Immature natural killer cell (primary cell): ENCODE data around the gene BTBD9. TPM values are rescaled to one million over a fixed set of nuclear protein-coding genes. Genes with fewer than 3 reads are reported as not detected.

Source experiments
- DNase-seq, 3 donors: peaks; one replicate each; pipeline ENCODE4 v3.0.0; 2022; ENCODE audit warnings: mixed read lengths in 1 of 3
- H3K27ac Mint-ChIP-seq, 6 donors: one replicate each; pipeline ENCODE4 v1.8.0; 2020; ENCODE audit warnings: mixed read lengths in 6 of 6, mild to moderate bottlenecking in 5 of 6, inconsistent platforms in 4 of 6, moderate library complexity in 3 of 6
- H3K27me3 Mint-ChIP-seq, 3 donors: one replicate each; pipeline ENCODE4 v1.8.0; 2020 to 2021; ENCODE audit warnings: low read depth in 3 of 3, mild to moderate bottlenecking in 3 of 3, mixed read lengths in 3 of 3, moderate library complexity in 3 of 3, inconsistent platforms in 1 of 3
- H3K36me3 Mint-ChIP-seq, 3 donors: one replicate each; pipeline ENCODE4 v1.8.0; 2020; ENCODE audit warnings: mixed read lengths in 3 of 3, inconsistent platforms in 2 of 3, mild to moderate bottlenecking in 2 of 3
- H3K4me1 Mint-ChIP-seq, 2 donors: one replicate each; pipeline ENCODE4 v1.8.0; 2020; ENCODE audit warnings: inconsistent platforms in 2 of 2, mild to moderate bottlenecking in 2 of 2, mixed read lengths in 2 of 2, moderate library complexity in 1 of 2
- H3K4me3 Mint-ChIP-seq, 5 donors: one replicate each; pipeline ENCODE4 v1.8.0; 2020; ENCODE audit warnings: mild to moderate bottlenecking in 5 of 5, mixed read lengths in 5 of 5, inconsistent platforms in 3 of 5, moderate library complexity in 3 of 5
- H3K9me3 Mint-ChIP-seq, 6 donors: one replicate each; pipeline ENCODE4 v1.8.0; 2020; ENCODE audit warnings: mild to moderate bottlenecking in 6 of 6, mixed read lengths in 6 of 6, inconsistent platforms in 4 of 6, moderate library complexity in 3 of 6
- polyA plus RNA-seq, 3 donors: library from polyadenylated mRNA; unstranded; fragments of 300-500 nt; fragmentation: Illumina TruSeq; gene quantifications; one replicate each; pipeline ENCODE4 v1.2.3, GENCODE V29; 2021

Gene BTBD9
- polyA plus RNA-seq, 3 donors from 2014 or later = 5.3 to 12.3 (median 10.9) TPM

DNA sequence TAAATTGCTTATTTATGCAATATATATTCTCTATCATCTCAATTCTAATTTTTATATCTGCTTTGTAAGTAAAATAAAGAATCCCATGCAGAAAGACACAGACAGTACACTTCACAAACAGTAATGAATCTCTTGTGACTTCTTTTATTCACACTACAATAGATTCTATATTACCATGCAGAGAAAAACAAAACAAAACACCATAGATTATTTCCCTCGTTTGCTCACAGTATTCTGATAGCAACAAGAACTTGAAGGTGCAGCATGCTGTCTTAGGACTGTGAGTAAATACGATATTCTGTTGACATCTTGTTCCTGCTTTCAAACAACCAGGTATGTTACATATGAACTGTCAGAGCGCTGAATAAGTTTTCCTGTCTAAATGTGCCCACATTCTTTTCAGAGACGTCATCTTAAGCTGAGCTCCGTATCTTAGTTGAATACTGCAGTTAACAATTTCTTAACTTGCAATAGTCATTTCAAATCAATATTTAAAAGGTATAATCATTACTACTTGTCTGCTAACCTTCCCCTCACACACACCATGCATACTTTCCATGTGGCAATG lies 140.1 kb downstream of the BTBD9 start:
- peaks cover 19 to 23% of the 10 kb centered on the region in 2 donors for H3K4me1 Mint-ChIP-seq
- no peaks in the 10 kb centered on the region for H3K27me3 Mint-ChIP-seq
- H3K36me3 Mint-ChIP-seq = no peaks in the 10 kb centered on the region
- no peaks in the 10 kb centered on the region for H3K9me3 Mint-ChIP-seq
- DNase-seq = no peak
- no peak overlapping the region for H3K4me3 Mint-ChIP-seq
- H3K27ac Mint-ChIP-seq = no peak overlapping the region

DNA sequence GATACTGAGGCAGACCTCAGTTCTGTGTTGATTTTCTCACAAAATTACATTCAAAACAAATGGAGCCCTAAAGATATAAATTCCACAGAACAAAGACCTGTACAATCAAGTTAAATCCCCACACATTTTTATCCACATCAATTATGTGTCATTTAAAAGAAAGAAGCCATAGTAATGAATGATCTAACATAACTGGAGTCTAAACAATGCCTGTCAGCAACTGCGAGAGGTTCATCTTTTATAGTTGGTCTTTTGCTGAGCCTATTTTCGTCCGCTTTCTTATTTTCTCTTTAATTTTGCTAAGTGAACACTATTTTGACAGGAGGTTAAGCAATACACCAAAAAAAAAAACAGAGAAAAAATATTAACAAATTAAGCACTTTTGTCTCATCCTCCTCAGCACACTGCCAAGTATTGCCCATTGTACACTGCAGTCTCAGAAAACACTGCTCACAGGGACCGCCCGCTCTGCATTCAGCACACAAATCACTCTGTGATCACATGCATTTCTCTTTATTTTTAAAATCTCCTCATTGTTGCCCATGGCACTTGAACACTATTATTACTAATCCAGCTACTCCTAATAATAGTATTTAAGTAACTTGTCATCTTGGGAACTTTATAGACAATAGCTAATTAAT lies 140.8 kb downstream of the BTBD9 start:
- Mint-ChIP-seq H3K4me3 (no peak overlapping the region), H3K9me3 (no peaks in the 10 kb centered on the region), H3K4me1 (peaks cover 19 to 23% of the 10 kb centered on the region in 2 donors), H3K36me3 (no peaks in the 10 kb centered on the region), H3K27ac (peak overlapping the region in 1 of 6 donors; percentile 9), H3K27me3 (no peaks in the 10 kb centered on the region)
- no peak for DNase-seq

DNA sequence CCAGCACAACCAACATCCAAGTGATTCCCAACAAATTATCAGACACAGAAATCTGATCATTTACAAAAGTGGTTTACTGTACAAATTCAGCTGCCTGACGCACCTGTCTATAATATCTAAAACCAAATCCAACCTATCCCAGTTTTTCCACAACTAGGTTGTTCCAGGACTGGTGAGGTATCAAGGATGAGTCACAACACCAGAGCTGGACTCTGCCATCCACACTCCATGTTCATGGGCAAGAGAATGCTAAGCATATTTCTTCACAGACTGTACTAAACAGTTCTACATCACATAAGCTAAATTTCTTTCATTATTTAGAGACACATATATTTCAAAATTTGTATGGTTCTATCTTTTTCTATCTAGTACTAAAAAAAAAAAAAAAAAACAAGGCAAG lies 141.6 kb downstream of the BTBD9 start:
- H3K27ac Mint-ChIP-seq = no peak overlapping the region
- H3K36me3 Mint-ChIP-seq = no peaks in the 10 kb centered on the region
- H3K27me3 Mint-ChIP-seq = no peaks in the 10 kb centered on the region
- DNase-seq = no peak
- no peaks in the 10 kb centered on the region for H3K9me3 Mint-ChIP-seq
- H3K4me3 Mint-ChIP-seq = no peak overlapping the region
- H3K4me1 Mint-ChIP-seq = peaks cover 19 to 23% of the 10 kb centered on the region in 2 donors

DNA sequence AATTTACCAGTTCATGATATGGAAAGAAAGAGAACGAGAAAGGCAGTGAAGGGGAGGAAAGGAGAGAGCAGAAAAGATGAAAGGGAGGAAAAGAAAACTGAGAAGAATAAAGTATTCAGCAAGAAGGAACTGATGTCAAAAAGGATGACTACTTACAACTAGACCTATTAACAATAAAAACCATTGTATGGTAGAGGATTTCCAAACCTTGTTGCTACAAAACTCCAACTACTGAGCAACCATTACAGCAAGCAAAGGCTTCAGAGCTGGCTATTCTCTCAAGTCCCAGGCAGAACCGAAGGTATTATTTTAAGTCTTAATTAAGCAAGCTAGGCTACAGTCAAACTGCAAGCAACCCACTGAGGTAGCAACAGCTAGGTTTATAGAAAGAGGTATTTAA lies 142.2 kb downstream of the BTBD9 start:
- no peak overlapping the region for H3K4me3 Mint-ChIP-seq
- H3K36me3 Mint-ChIP-seq = no peaks in the 10 kb centered on the region
- H3K9me3 Mint-ChIP-seq = no peaks in the 10 kb centered on the region
- H3K27me3 Mint-ChIP-seq = no peaks in the 10 kb centered on the region
- H3K4me1 Mint-ChIP-seq = peaks cover 19 to 23% of the 10 kb centered on the region in 2 donors
- no peak for DNase-seq
- peak overlapping the region in 3 of 6 donors; percentile 15 to 34 (median 26) for H3K27ac Mint-ChIP-seq

DNA sequence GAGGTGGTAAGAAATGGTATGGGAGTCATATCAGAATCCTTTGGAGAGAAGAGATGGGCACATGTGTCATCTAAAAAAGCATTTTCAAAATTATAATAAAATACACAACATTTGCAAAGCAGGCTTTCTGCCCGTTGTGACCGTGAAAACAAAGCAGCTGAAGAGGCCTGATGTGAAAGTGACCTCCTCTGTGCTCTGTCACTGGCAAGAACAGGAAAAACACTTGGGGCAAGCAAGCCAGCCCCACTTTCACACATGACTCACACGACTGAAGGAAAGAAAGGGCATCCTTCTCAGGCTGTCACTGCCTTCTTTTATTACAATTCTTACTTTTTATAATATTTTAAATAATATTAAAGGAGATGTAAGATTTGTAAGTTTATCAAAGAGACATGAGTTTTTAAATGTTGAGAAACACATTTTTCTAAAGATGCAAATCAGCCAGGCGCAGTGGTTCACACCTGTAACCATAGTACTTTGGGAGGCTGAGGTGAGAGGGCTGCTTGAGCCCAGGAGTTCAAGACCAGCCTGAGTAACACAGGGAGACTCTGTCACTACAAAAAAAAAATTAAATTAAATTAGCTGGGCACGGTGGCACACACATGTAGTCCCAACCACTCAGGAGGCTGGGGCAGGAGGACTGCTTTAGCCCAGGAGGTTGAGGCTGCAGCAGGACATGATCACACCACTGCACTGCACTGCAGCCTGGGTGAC lies 143.7 kb downstream of the BTBD9 start:
- H3K4me1 Mint-ChIP-seq = peaks cover 19 to 23% of the 10 kb centered on the region in 2 donors
- no peaks in the 10 kb centered on the region for H3K9me3 Mint-ChIP-seq
- no peaks in the 10 kb centered on the region for H3K27me3 Mint-ChIP-seq
- H3K36me3 Mint-ChIP-seq = no peaks in the 10 kb centered on the region
- DNase-seq = peak; percentile 15 to 30 (median 19)
- peak overlapping the region in 4 of 6 donors; percentile 18 to 75 (median 44) for H3K27ac Mint-ChIP-seq
- H3K4me3 Mint-ChIP-seq = peak overlapping the region in 3 of 5 donors; percentile 20 to 36 (median 26)

DNA sequence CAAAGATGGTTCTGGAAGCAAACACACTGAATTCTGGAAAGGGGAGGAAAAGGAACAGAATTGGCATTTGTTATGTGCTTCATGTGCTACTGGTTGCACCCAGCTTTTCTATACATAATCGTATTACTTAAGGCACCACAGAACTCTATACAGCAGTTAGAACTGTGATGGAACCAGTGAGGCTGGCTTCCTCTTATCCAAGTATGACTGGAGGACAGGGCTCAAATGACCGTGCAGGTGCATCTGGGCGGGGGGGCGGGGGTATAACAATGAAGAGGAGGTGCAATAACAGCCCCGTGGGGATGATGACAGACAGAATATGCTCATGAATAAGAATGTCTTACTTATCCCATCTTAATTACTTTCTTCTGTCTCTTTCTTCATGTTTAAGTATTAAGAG lies 144.2 kb downstream of the BTBD9 start:
- no peak for DNase-seq
- no peaks in the 10 kb centered on the region for H3K9me3 Mint-ChIP-seq
- peak overlapping the region in 5 of 6 donors; percentile 18 to 75 (median 39) for H3K27ac Mint-ChIP-seq

DNA sequence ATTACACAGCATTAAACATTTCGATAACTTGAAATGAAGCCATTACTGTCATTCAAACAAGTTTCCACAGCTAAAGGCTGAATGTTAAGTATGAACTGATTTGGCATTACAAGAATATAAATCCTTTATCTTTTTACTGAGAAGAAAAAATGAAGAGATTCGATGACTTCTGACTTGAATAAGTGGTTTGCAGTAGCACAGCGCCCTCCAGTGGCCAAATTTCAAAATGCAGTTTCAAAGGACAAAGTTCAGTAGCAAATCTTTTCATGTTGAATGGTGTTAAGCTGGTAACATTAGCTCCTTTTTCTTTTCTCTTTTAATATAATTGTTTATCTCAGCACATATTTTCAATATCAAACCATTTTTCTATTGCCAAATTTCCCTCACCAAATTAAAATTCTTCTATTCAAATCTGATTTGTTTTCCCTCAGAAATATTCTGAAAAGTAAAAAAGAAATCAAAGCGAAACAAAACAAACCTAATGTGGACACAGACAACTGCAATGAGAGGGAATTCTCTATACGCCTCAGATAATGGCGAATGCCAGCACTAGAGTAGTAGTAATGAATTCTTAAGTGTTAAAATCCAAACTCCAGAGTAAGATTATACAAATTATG lies 145.7 kb downstream of the BTBD9 start:
- Mint-ChIP-seq H3K27ac (no peak overlapping the region), H3K27me3 (peaks cover 0 to 2% (median 0%) of the 10 kb centered on the region in 3 donors), H3K36me3 (no peaks in the 10 kb centered on the region), H3K4me1 (peaks cover 19 to 23% of the 10 kb centered on the region in 2 donors), H3K9me3 (no peaks in the 10 kb centered on the region), H3K4me3 (no peak overlapping the region)
- peak; percentile 55 to 68 (median 61) for DNase-seq

More for the DNA sequence above, 144.2 kb downstream of the BTBD9 start:
- peak overlapping the region in 1 of 5 donors; percentile 20 for H3K4me3 Mint-ChIP-seq
- no peaks in the 10 kb centered on the region for H3K27me3 Mint-ChIP-seq
- H3K4me1 Mint-ChIP-seq = peaks cover 19 to 23% of the 10 kb centered on the region in 2 donors
- no peaks in the 10 kb centered on the region for H3K36me3 Mint-ChIP-seq

DNA sequence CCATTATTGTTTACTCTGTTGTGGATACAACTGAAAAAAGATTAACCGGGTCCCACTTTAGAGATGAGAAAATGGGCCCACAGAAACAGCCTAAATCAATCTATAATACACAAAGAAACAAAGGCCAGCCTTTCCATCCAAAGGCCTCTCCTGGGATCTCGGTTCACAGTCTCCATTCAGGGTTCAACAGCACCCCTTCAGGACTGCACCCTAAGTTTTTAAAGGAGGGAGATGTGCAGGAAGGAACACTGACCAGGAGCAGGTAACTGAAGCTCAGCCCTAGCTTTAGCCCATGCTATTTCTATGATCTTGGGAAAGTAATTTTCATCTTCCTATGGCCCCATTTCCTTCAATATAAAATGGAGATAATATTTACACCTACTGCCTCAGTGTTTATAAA lies 147.7 kb downstream of the BTBD9 start:
- peaks cover 0 to 2% (median 0%) of the 10 kb centered on the region in 3 donors for H3K27me3 Mint-ChIP-seq
- H3K36me3 Mint-ChIP-seq = no peaks in the 10 kb centered on the region
- H3K4me1 Mint-ChIP-seq = peaks cover 19 to 23% of the 10 kb centered on the region in 2 donors
- H3K4me3 Mint-ChIP-seq = no peak overlapping the region
- DNase-seq = no peak
- H3K27ac Mint-ChIP-seq = no peak overlapping the region
- H3K9me3 Mint-ChIP-seq = no peaks in the 10 kb centered on the region

DNA sequence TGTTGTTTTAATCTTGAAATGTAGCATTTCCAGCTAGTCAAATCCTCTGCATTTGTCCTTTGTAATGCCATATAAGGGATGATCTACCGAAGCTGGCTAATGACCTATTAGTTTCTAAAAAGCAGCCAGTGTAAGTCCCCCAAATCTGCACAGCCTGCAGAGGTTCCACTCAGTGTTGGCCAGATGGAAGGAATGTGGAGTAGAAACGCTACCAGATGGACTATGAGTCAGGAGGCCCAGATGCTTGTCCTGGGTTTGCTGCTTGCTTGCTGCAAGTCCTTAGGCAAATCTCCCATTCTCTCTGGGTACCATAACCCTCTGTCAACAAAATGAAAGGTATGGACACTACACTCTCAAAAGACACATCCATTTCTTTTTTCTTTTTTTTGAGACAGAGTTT lies 149.8 kb downstream of the BTBD9 start:
- DNase-seq = no peak
- H3K4me3 Mint-ChIP-seq = no peak overlapping the region
- H3K27ac Mint-ChIP-seq = no peak overlapping the region
- H3K27me3 Mint-ChIP-seq = peaks cover 0 to 2% (median 0%) of the 10 kb centered on the region in 3 donors
- peaks cover under 1 to 3% of the 10 kb centered on the region in 2 donors for H3K4me1 Mint-ChIP-seq
- H3K9me3 Mint-ChIP-seq = no peaks in the 10 kb centered on the region
- peaks cover 0 to 5% (median 0%) of the 10 kb centered on the region in 3 donors for H3K36me3 Mint-ChIP-seq

DNA sequence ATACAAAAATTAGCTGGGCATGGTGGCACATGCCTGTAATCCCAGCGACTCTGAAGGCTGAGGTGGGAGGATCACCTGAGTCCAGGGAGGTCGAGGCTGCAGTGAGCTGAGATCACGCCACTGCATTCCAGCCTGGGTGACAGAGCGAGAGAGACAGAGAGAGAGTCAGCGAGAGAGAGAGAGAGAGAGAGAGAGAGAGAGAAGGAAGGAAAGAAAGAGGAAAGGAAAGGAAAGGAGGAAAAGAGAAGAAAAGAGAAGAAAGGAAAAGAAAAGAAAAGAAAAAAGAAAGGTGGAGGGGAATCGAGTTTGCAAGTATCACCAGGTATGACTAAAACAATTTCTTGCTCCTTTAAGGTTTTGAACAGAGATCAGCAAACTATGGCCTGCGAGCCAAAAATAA lies 152.3 kb downstream of the BTBD9 start:
- no peak overlapping the region for H3K4me3 Mint-ChIP-seq
- no peak for DNase-seq
- H3K9me3 Mint-ChIP-seq = no peaks in the 10 kb centered on the region
- peaks cover 0 to 5% (median 0%) of the 10 kb centered on the region in 3 donors for H3K36me3 Mint-ChIP-seq
- no peaks in the 10 kb centered on the region for H3K4me1 Mint-ChIP-seq
- no peak overlapping the region for H3K27ac Mint-ChIP-seq
- peaks cover 0 to 2% (median 0%) of the 10 kb centered on the region in 3 donors for H3K27me3 Mint-ChIP-seq

DNA sequence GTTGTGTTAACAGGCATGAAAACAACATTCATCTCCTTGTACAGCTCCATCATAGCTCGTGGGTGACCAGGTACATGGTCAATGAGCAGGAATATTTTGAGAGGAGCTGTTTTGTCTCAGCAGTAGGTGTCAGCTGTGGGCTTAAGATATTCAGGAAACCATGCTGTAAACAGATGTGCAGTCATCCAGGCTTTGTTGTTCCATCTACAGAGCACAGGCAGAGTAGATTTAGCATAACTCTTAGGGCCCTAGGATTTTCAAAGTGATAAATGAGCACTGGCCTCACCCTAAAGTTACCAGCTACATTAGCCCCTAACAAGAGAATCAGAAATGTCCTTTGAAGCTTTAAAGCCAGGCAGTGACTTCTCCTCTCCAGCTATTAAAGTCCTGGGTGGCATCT lies 154.2 kb downstream of the BTBD9 start:
- no peak overlapping the region for H3K27ac Mint-ChIP-seq
- H3K36me3 Mint-ChIP-seq = peaks cover 0 to 5% (median 0%) of the 10 kb centered on the region in 3 donors
- no peak overlapping the region for H3K4me3 Mint-ChIP-seq
- no peak for DNase-seq
- H3K9me3 Mint-ChIP-seq = no peaks in the 10 kb centered on the region
- no peaks in the 10 kb centered on the region for H3K4me1 Mint-ChIP-seq
- peaks cover 0 to 2% (median 0%) of the 10 kb centered on the region in 3 donors for H3K27me3 Mint-ChIP-seq

DNA sequence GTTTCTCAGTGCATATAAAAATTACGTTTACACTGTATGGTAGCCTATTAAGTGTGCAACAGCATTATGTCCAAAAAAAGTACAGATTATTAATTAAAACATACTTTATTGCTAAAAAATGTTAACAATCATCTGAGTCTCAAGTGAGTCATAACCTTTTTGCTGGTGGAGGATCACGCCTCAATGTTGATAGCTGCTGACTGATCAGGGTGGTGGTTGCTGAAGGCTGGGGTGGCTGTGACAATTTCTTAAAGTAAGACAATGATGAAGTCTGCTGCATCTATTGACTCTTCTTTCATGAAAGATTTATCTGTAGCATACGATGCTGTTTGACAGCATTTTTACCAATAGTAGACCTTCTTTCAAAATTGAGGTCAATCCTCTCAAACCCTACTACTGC lies 155.1 kb downstream of the BTBD9 start:
- no peak overlapping the region for H3K27ac Mint-ChIP-seq
- peaks cover 0 to 5% (median 0%) of the 10 kb centered on the region in 3 donors for H3K36me3 Mint-ChIP-seq

DNA sequence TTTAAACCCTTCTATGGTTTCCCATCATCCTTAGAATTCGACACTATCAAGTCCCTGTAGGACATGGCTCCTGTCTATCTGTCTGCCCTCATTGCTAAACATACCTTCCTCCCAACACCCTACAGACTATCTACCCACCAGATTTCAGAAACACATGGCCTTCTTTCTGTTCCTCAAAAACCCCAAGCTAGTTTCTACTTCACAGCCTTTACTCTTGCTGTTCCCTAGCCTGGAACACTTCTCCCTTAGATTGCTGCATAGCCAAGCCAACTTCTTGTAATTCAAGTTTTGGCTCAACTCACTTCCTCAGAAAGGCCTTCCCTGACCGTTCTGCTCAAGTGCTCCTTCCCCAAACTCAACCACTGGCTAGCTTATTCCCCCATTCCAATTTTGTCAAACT lies 156.2 kb downstream of the BTBD9 start:
- peaks cover 0 to 5% (median 0%) of the 10 kb centered on the region in 3 donors for H3K36me3 Mint-ChIP-seq
- H3K9me3 Mint-ChIP-seq = no peaks in the 10 kb centered on the region
- peaks cover 0 to under 1% of the 10 kb centered on the region in 2 donors for H3K4me1 Mint-ChIP-seq
- no peak overlapping the region for H3K27ac Mint-ChIP-seq
- no peaks in the 10 kb centered on the region for H3K27me3 Mint-ChIP-seq
- DNase-seq = no peak
- no peak overlapping the region for H3K4me3 Mint-ChIP-seq

More for the DNA sequence above, 155.1 kb downstream of the BTBD9 start:
- no peak for DNase-seq
- Mint-ChIP-seq H3K4me3 (no peak overlapping the region), H3K4me1 (no peaks in the 10 kb centered on the region), H3K9me3 (no peaks in the 10 kb centered on the region), H3K27me3 (no peaks in the 10 kb centered on the region)

DNA sequence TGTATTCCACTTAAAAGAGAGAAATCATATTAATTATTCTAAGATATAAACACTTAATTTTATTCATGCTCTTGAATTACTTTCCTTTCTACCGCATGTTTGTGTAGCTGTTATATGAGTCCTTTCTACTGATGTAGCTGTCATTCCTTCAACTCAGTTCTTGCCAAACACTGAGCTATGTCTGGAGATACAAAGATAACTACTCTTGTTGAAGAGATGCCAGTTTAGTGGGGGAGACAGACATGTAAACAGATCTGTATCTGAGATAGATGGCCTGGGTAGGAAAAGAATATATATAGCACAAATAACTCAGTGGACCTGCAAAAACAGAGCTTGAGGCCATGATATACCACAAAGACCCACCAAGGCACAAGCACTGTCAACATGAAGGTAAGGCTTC lies 157.3 kb downstream of the BTBD9 start:
- Mint-ChIP-seq H3K36me3 (peaks cover 0 to 5% (median 0%) of the 10 kb centered on the region in 3 donors), H3K27me3 (no peaks in the 10 kb centered on the region), H3K4me3 (no peak overlapping the region), H3K9me3 (no peaks in the 10 kb centered on the region), H3K27ac (no peak overlapping the region), H3K4me1 (peaks cover 9 to 11% of the 10 kb centered on the region in 2 donors)
- DNase-seq = no peak
